ES-I3 (cell line): ENCODE results near the gene SMYD2.

ENCODE experiments used
- H3K36me3 ChIP-seq: 2 replicates; pipeline ENCODE4 v1.6.1; 2013; ENCODE audit warnings: mild to moderate bottlenecking, low read length, control low read depth, moderate library complexity; ENCODE audit not compliant: insufficient read depth
- H3K4me1 ChIP-seq: 2 replicates; pipeline ENCODE4 v1.6.1; 2013; ENCODE audit warnings: mild to moderate bottlenecking, control low read depth, low read length; ENCODE audit not compliant: insufficient read depth
- H3K9ac ChIP-seq: 2 replicates; pipeline ENCODE4 v1.6.1; 2013; ENCODE audit warnings: low read depth, mild to moderate bottlenecking, low read length, moderate library complexity
- H3K9me3 ChIP-seq: 2 replicates; pipeline ENCODE4 v1.6.1; 2013; ENCODE audit warnings: mild to moderate bottlenecking, low read length, moderate library complexity; ENCODE audit not compliant: control insufficient read depth, insufficient read depth

SMYD2 gene

GRCh38 chr1:214384373-214385079 lies 103.6 kb downstream of the SMYD2 start:
- H3K36me3 ChIP-seq: peaks cover 24% of the 10 kb centered on the region
- no peaks in the 10 kb centered on the region for H3K9me3 ChIP-seq
- no peak overlapping the region for H3K9ac ChIP-seq
- H3K4me1 ChIP-seq: peaks cover 20% of the 10 kb centered on the region

DNA sequence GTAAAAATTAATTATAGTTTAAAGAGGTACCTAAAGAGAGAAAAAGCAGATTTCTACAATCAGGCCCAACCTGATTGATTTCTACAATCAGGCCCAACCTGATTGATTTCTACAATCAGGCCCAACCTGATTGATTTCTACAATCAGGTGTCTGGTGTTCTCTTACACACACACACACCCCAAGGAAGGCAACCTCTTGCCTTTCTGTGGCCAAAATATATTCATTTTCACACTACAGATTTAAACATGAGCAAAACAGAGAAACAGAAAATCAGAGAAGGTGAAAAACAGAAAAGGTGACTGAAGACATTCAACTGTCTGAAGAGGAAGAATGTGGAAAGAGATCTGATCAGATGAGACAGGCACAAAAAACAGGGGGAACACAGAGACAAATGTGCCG lies 104.5 kb downstream of the SMYD2 start:
- Histone ChIP-seq H3K9ac (no peak overlapping the region), H3K36me3 (peaks cover 24% of the 10 kb centered on the region), H3K4me1 (peaks cover 13% of the 10 kb centered on the region), H3K9me3 (no peaks in the 10 kb centered on the region)

DNA sequence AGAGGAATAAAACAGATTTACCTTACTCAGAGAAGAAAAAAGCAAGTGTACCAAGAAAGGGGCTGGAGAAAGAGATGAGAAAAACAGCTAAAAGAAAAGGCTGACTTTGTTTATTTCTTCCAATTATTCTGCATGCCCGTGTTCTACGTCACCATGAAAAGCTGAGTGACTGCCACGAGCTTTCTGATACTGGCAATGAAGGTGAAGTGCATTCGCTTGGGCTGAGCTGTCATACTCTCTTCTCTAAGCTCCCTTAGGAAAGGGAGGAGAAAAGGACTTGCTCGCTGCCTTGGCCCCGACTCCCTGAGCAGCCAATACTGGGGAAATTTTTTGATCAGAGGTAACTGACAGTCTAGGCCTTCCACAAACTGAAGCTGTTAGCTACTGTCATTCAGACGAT lies 105.4 kb downstream of the SMYD2 start:
- Histone ChIP-seq H3K9ac (no peak overlapping the region), H3K36me3 (peaks cover 24% of the 10 kb centered on the region), H3K4me1 (peaks cover 6% of the 10 kb centered on the region), H3K9me3 (no peaks in the 10 kb centered on the region)
